GM12864 (cell line): ENCODE data around the gene TEX51.

Experiments used
- DNase-seq: peaks from one replicate; pipeline ENCODE4 v3.0.0-alpha.2; 2011; ENCODE audit warnings: low read depth
- H3K4me3 ChIP-seq: 2 replicates; pipeline ENCODE4 v1.5.1; 2011; ENCODE audit warnings: mild to moderate bottlenecking, low read depth, low read length, control low read depth
- TF ChIP-seq, protein P1 (sequence below): IDR thresholded peaks from 2 replicates; pipeline ENCODE4 v1.5.1; 2011; ENCODE audit warnings: low read depth, mild to moderate bottlenecking, moderate library complexity, low read length, control low read depth, inconsistent platforms; ENCODE audit errors: missing control alignments

Gene TEX51

DNA sequence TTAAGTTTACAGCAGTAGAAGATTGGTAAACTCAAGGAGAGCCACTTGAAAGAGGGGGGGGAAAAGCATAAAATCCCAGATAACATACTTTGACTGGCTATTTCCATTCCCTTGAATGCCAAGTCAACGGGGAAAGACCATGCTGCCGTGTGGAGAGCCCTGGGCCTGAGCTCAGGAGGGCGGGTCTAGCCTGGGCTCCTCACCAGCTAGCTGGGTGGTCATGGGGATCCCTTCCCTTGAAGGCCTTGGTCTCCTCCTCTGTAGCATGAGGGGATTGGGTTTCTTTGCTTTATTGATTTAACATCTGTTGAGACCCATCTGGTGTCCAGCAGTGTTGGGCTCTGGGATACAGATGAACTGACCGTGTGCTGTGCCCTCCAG is 35.0 kb downstream of the TEX51 start:
- TF ChIP-seq, protein P1, sequence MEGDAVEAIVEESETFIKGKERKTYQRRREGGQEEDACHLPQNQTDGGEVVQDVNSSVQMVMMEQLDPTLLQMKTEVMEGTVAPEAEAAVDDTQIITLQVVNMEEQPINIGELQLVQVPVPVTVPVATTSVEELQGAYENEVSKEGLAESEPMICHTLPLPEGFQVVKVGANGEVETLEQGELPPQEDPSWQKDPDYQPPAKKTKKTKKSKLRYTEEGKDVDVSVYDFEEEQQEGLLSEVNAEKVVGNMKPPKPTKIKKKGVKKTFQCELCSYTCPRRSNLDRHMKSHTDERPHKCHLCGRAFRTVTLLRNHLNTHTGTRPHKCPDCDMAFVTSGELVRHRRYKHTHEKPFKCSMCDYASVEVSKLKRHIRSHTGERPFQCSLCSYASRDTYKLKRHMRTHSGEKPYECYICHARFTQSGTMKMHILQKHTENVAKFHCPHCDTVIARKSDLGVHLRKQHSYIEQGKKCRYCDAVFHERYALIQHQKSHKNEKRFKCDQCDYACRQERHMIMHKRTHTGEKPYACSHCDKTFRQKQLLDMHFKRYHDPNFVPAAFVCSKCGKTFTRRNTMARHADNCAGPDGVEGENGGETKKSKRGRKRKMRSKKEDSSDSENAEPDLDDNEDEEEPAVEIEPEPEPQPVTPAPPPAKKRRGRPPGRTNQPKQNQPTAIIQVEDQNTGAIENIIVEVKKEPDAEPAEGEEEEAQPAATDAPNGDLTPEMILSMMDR = no peak
- no peak for DNase-seq
- no peak overlapping the region for H3K4me3 ChIP-seq

DNA sequence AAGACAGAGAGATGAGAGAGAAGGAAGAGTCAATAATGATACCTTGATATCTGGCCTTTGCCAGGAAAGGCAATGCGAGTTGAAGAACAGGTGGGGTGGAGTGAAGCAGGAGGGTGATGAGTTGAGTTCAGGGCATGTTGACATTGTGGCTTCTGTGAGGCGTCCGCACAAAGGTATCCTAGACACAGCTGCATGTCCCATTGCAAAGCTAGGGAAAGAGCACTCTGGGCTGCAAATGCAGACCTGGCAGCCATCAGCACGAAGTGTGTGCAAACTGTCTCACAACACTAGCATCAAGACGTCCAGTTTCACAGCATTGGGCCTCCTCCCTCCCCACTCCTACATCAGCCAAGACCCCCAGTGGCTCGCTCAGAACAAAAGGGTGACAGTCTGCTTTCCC is 36.1 kb downstream of the TEX51 start:
- TF ChIP-seq, protein P1 = no peak
- H3K4me3 ChIP-seq = no peak overlapping the region
- DNase-seq = no peak

DNA sequence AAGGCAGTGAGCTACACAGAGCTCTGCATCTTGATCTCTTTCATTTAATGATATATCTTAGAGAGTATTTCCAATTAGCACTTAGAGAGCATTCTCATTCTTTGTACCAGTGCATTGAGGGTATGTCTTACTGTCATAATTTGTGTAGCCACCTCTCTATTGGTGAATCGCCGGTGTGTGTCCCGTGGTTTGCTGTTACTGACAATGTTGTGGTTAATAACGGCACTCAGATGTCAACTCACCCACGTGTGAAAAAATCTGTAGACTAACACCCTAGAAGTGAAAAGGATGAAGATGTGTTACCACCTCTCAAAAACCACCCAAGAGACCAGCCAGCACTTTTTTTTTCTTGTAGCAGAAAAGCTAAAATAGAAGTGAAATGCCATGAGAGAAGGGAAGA is 37.1 kb downstream of the TEX51 start:
- DNase-seq = no peak
- TF ChIP-seq, protein P1 = no peak
- H3K4me3 ChIP-seq = no peak overlapping the region

DNA sequence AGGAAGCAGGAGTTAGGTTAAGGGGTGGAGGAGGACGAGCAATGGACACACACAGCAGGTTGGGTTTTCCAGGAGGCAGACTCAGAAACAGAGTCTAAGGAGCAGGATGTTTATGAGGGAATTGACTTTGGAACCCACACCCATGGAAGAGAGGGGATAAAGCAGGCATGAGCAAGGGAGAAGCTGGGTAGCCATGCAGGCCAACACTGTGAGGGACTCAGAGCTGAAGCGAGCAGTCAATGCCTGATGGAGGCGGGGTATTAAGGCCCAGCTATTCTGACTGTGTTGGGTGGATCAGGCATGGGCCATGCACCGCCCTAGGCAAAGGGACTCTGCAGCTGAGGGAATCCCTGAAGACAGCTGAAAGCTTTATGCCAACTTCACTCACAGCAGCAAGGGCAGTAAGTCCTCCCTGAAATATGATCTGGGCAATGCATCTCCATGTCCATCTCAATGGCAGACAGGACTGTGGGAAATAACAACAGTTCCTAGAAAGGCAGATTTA is 37.6 kb downstream of the TEX51 start:
- no peak for DNase-seq
- TF ChIP-seq, protein P1 = no peak
- H3K4me3 ChIP-seq = no peak overlapping the region

DNA sequence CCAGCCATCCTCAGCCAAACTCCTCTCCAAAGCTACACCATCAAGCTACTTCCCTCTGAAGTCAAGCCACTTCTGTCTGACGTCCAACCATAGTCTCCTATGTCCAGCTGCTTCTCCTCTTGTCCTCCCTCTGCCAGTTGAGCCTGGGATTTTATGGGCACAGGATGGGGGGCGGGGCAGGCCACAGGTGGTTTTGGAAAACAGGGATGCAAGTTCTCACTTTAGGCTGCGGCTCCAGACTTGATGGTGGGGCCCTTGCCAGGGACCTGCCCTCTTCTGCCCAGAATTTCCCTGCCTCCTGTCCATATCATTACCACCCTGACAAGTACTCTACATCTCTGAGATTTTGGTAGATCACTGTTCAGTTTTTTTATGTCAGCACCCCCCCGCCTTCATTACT is 41.6 kb downstream of the TEX51 start:
- TF ChIP-seq, protein P1 = no peak
- no peak for DNase-seq
- H3K4me3 ChIP-seq = no peak overlapping the region

DNA sequence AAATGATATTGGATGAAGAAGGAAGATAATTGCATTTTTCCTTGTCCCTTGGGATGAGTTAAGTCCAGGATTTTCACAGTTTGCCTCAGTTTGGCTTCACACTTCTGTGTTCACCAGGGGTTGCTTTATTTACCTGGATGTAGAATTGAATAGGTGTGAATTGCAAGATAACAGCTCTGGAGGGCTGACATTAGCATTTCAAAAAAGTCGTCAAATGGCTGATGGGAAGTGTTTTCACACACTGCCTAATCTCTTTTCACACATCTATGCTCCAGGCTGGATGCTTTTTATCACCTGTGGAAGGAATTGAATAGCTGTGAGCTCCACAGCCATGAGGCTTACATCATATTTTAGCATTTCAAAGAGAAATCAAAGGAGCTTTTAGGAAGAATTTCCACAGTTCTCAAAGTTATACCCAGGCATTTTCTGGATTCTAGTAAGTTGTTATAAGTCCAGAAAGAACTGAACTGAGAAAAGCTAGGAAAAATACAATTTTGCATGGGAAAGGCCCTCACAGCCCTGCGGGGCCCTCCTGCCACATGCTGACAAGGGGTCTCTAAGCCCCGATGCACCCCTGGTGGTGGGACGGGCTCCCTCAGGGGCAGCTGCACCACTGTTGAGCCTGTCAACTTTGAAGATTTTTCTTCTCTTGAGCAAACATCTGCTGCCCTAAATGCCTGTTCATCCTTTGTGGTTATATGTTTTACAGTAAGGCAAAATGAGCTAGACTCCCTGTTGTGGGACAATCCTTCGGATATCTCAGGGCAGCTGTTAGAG is 43.9 kb downstream of the TEX51 start:
- H3K4me3 ChIP-seq = no peak overlapping the region
- DNase-seq = no peak
- TF ChIP-seq, protein P1 = no peak
